SU-DHL-6 (cell line): ENCODE data around the gene BIVM.

ENCODE experiments used
- H2AFZ ChIP-seq: fragments of 200-600 bp; sonication (generic); 2 replicates; pipeline ENCODE4 v1.6.1; 2014; ENCODE audit warnings: low read depth, mild to moderate bottlenecking, moderate library complexity, mixed read lengths, antibody characterized with exemption, low read length; ENCODE audit not compliant: severe bottlenecking
- H3F3A ChIP-seq: fragments of 200-600 bp; shearing (Covaris generic); 2 replicates; pipeline ENCODE4 v1.6.0; 2016; ENCODE audit warnings: antibody characterized with exemption, mild to moderate bottlenecking; ENCODE audit not compliant: insufficient read depth
- H3K27ac ChIP-seq: fragments of 200-600 bp; sonication (generic); 2 replicates; pipeline ENCODE4 v1.5.1; 2016; ENCODE audit warnings: low read depth, mild to moderate bottlenecking, low read length, moderate library complexity, mixed read lengths
- H3K27me3 ChIP-seq: fragments of 200-600 bp; sonication (generic), shearing (Covaris generic); 2 replicates; pipeline ENCODE4 v1.6.0; 2014; ENCODE audit warnings: mild to moderate bottlenecking, low read length
- H3K36me3 ChIP-seq: fragments of 200-600 bp; sonication (generic); 2 replicates; pipeline ENCODE4 v1.6.1; 2014; ENCODE audit warnings: mild to moderate bottlenecking, low read length, mixed read lengths
- H3K4me2 ChIP-seq: fragments of 300-600, 200-600 bp; shearing (Covaris generic), sonication (generic); 2 replicates; pipeline ENCODE4 v1.6.0; 2014; ENCODE audit warnings: low read length, low read depth, mild to moderate bottlenecking; ENCODE audit not compliant: poor library complexity, severe bottlenecking
- H3K4me3 ChIP-seq: fragments of 200-600 bp; sonication (generic); 2 replicates; pipeline ENCODE4 v1.5.1; 2014; ENCODE audit warnings: antibody characterized with exemption, low read length, mild to moderate bottlenecking, mixed read lengths; ENCODE audit not compliant: insufficient read depth, poor library complexity, severe bottlenecking
- H3K79me2 ChIP-seq: fragments of 200-600 bp; sonication (generic); 2 replicates; pipeline ENCODE4 v1.6.1; 2014; ENCODE audit warnings: mild to moderate bottlenecking, low read length, moderate library complexity; ENCODE audit not compliant: insufficient read depth
- H3K9ac ChIP-seq: fragments of 200-600 bp; sonication (generic); 2 replicates; pipeline ENCODE4 v1.7.0; 2014; ENCODE audit warnings: mild to moderate bottlenecking, low read length
- H3K9me2 ChIP-seq: fragments of 200-600 bp; sonication (generic); replicated peaks from 2 replicates; pipeline ENCODE4 v1.6.1; 2014; ENCODE audit warnings: low read length; ENCODE audit not compliant: insufficient read depth
- H3K9me3 ChIP-seq: fragments of 200-600 bp; sonication (generic); 2 replicates; pipeline ENCODE4 v1.6.1; 2014; ENCODE audit warnings: low read length, mixed read lengths; ENCODE audit not compliant: insufficient read depth
- H4K20me1 ChIP-seq: fragments of 200-600 bp; sonication (generic); 2 replicates; pipeline ENCODE4 v1.6.1; 2014; ENCODE audit warnings: low read depth, mild to moderate bottlenecking, antibody characterized with exemption, low read length, moderate library complexity, mixed read lengths
- EZH2phosphoT487 ChIP-seq: fragments of 200-600 bp; sonication (generic), shearing (Covaris generic); conservative IDR thresholded peaks from 2 replicates; pipeline ENCODE4 v1.6.1; 2018; ENCODE audit warnings: mild to moderate bottlenecking, antibody characterized with exemption, low read length, moderate library complexity, mixed read lengths
- TF ChIP-seq, protein P1 (sequence below): fragments of 200-600 bp; sonication (generic); IDR thresholded peaks from one replicate; pipeline ENCODE4 v1.5.1; 2017; ENCODE audit warnings: antibody characterized with exemption, mild to moderate bottlenecking, low read length, moderate library complexity; ENCODE audit not compliant: insufficient read depth, poor library complexity, severe bottlenecking

The BIVM gene

DNA sequence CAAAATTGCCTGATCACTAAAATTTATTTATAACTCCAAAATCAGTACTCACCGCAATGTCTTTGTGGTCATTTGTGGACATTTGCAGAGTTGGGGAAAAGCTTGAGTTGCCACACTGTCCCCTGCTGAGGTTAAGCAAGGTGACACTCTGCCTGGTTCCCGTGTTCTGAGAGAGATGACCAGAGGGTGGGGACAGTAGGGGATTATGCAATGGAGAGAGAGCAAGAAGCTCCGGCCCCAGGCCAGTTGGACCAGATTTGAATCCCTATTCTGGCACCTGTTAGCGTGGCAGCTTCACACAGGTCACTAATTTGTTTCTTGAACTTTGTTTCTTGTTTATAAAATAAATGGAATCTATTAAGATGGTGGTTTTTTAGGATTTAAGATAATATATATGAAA lies 64.7 kb downstream of the BIVM start:
- Histone ChIP-seq H2AFZ (no peak overlapping the region), H3K9ac (no peak overlapping the region), H3K4me2 (no peak overlapping the region), H3K36me3 (peaks cover 59% of the 10 kb centered on the region), H3F3A (no peaks in the 10 kb centered on the region), H3K4me3 (no peak overlapping the region), H3K9me3 (no peaks in the 10 kb centered on the region), H3K27ac (no peak overlapping the region), H3K27me3 (no peaks in the 10 kb centered on the region), H4K20me1 (no peaks in the 10 kb centered on the region), H3K79me2 (no peaks in the 10 kb centered on the region; the same call in 1 of the 2 replicates), H3K9me2 (no peaks in the 10 kb centered on the region)
- no peak for TF ChIP-seq EZH2phosphoT487
- TF ChIP-seq, protein P1, sequence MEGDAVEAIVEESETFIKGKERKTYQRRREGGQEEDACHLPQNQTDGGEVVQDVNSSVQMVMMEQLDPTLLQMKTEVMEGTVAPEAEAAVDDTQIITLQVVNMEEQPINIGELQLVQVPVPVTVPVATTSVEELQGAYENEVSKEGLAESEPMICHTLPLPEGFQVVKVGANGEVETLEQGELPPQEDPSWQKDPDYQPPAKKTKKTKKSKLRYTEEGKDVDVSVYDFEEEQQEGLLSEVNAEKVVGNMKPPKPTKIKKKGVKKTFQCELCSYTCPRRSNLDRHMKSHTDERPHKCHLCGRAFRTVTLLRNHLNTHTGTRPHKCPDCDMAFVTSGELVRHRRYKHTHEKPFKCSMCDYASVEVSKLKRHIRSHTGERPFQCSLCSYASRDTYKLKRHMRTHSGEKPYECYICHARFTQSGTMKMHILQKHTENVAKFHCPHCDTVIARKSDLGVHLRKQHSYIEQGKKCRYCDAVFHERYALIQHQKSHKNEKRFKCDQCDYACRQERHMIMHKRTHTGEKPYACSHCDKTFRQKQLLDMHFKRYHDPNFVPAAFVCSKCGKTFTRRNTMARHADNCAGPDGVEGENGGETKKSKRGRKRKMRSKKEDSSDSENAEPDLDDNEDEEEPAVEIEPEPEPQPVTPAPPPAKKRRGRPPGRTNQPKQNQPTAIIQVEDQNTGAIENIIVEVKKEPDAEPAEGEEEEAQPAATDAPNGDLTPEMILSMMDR, result no peak

GRCh38 chr13:102868366-102868936 lies 69.5 kb downstream of the BIVM start:
- H2AFZ ChIP-seq, result no peak overlapping the region
- no peak overlapping the region for H3K4me3 ChIP-seq
- H3K4me2 ChIP-seq, result no peak overlapping the region
- peaks cover 5% of the 10 kb centered on the region for H3K79me2 ChIP-seq
- peaks cover 8% of the 10 kb centered on the region; the same call in 1 of the 2 replicates for H3F3A ChIP-seq
- no peak for TF ChIP-seq EZH2phosphoT487
- H3K27ac ChIP-seq, result no peak overlapping the region
- H3K9me3 ChIP-seq, result no peaks in the 10 kb centered on the region
- no peaks in the 10 kb centered on the region for H3K27me3 ChIP-seq
- H3K9ac ChIP-seq, result no peak overlapping the region
- H3K9me2 ChIP-seq, result no peaks in the 10 kb centered on the region
- H3K36me3 ChIP-seq, result peaks cover 42% of the 10 kb centered on the region
- H4K20me1 ChIP-seq, result no peaks in the 10 kb centered on the region

DNA sequence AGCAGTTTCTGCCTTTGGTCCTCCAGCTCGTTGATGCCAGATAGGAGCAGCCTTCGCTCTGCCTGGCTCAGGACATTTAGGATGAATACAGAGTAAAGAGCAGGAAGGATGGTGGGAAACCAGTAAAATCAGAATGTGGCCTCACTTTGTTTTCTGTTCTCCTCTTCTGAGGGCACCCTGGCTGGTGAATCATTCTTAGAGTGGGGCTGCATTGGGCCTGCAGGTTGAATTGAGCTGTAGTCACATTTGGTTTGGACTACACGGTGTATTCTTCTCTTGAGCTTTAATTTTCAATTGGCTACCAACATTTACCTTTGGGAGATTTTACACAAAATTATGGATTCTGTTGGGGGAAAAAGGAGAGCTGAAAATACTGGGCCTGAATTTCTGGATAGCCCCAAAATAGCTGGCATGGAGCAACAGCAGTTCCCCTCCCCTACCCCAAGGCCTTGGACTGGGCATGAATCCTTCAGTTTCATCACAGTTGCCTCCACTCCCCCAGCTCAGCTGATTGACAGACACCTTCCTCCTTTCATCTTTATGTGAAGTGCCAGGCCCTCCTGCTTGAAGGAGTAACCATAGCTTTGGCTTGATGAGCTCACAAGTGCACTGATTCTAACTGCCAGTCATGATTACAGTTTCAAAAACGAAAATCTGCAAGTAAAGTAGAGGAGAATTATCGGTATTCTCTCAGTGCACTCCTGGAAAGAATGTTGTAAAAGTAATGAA lies 71.2 kb downstream of the BIVM start:
- H3K27ac ChIP-seq, result no peak overlapping the region

More for the DNA sequence above, 71.2 kb downstream of the BIVM start:
- Histone ChIP-seq H3K9me2 (no peaks in the 10 kb centered on the region), H3K9me3 (no peaks in the 10 kb centered on the region), H3K4me2 (no peak overlapping the region), H3K27me3 (no peaks in the 10 kb centered on the region), H3K4me3 (no peak overlapping the region), H3K36me3 (peaks cover 41% of the 10 kb centered on the region), H3F3A (peaks cover 11% of the 10 kb centered on the region; the same call in 1 of the 2 replicates), H4K20me1 (no peaks in the 10 kb centered on the region), H3K79me2 (peaks cover 5% of the 10 kb centered on the region; the same call in 1 of the 2 replicates), H3K9ac (no peak overlapping the region), H2AFZ (no peak overlapping the region)
- TF ChIP-seq, protein P1, result no peak
- no peak for TF ChIP-seq EZH2phosphoT487
